ENCODE measurements around the gene FGFBP2. TPM values are rescaled to one million over a fixed set of nuclear protein-coding genes. Genes with fewer than 3 reads are reported as not detected.
A peak's percentile ranks its signal among the peaks of the same experiment; 100 is the strongest.

Gene FGFBP2
- total RNA-seq, 1 donor from 2014 or later, result not detected

DNA sequence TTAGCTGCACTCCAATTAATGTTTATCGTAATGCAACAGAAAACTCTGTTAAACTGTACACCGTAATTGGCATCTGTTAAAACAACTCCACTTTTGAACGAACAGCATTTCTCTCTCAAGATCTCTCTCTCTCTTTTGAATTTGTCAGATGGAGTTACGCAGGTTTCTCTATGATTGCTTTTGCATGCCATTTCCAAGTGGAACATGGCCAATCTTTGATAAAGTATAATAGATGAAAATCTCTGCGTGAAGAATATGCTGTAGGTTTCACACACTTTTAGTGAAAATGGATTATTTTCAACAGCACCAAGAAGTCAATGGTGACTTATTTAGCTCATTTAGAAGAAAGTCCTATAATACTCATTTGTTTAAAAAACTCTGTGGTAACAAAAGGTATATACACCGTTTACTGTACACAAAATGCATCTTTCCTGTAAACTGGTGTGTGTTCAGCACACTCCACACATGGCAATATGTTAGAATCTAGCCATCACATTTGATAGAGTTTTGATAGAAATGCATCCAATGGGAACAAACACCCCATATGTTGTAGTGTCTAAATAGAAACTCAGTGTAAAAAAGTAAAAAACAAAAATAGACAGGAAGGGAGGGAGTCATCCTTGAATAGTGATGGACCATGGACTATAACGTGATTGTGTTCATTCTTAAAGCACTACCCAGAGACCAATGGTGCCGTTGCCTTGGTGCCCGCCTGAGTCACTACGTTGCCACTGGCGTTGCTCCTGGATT lies 5.8 kb upstream of the FGFBP2 start:
- no peak for DNase-seq (ENCODE audit: low read depth)

GRCh38 chr4:15965325-15965724 lies 2.4 kb upstream of the FGFBP2 start:
- DNase-seq (ENCODE audit: low read depth), result no peak

DNA sequence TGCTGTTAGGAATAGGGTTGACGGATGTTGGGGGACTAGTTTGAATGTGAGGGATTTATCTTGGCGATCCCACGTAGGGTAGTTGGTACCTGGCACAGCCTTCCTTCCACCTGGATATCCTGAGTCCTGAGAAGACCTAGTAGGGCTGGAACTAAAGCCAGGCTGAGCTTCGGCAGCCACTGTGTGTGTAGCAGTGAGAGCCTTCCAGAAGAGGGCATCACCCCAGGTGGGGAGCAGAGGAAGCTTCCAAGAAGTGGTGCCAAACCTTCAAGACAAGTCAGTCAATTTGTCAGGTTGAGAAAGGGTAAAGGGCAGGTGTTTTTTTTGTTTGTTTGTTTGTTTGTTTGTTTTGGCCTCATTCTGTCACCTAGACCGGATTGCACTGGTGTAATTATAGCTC lies 1.2 kb upstream of the FGFBP2 start:
- no peak for DNase-seq (ENCODE audit: low read depth)

DNA sequence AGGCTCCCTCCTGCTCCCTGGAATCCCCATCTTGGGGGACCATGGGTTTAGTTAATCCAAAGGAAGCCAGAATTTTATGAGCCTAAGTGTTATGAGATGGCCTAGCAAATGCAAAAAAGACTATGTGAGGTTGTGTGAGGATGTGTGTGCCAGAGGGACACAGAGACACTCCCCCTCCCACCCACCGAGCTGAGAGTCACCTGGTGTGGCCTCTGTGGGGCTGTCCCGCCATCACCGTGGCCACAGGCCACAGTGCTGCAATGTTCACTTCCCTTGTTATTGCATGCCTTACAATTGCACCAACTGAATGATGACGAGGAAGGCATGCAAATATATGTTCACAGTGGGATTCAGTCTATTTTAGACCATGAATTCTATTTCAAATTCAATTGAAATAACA lies 601 bp upstream of the FGFBP2 start:
- DNase-seq (ENCODE audit: low read depth), result no peak

- DNase-seq (ENCODE audit: low read depth), result no peak
These were observed 1.0 kb downstream of the FGFBP2 start for GRCh38 chr4:15961781-15962510.

DNA sequence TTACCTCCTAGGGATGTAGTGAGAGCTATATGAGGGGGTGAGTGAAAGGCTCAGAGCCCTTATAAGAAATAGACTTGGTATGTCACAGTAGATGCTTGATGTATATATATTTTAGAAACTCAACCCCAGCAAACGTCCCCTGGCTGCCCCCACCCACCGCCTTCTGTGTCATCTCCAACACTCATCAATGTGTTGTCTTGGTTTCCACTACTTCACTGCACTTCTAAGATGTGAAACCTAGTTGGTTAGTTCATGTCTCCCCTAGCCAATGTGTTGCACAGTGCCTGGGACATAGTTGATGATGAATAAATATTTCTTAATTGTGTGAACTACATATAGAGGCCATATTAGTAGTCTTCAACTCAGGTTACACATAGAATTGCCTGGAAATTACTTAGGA lies 4.4 kb downstream of the FGFBP2 start:
- no peak for DNase-seq (ENCODE audit: low read depth)

- DNase-seq (ENCODE audit: low read depth), result peak; percentile 72
These were observed 6.7 kb downstream of the FGFBP2 start for GRCh38 chr4:15956179-15956850.

GRCh38 chr4:15955670-15956069 lies 7.3 kb downstream of the FGFBP2 start:
- DNase-seq (ENCODE audit: low read depth), result no peak

- peak; percentile 22 for DNase-seq (ENCODE audit: low read depth)
These were observed 9.3 kb downstream of the FGFBP2 start for GRCh38 chr4:15953625-15954024.

DNA sequence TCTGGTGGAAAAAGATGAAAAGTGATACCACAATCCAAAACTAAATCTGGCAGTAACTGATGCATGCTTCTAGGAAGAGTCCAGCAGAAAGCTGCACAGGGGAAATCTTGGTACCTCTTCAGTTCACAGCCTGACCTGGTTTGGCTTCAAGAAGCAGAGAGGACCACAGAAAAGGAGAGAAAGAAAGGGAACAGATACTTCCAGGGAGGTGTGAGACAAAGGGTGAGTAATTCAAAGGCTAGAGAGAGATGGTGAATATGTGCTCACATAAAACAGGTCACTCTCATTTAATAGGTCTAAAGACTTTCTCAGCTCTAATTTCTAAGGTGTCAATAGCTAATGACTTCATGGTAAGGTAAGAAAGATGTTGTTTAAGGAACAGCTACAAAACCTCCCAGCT lies 11.2 kb downstream of the FGFBP2 start:
- no peak for DNase-seq (ENCODE audit: low read depth)

GRCh38 chr4:15948826-15949225 lies 14.1 kb downstream of the FGFBP2 start:
- no peak for DNase-seq (ENCODE audit: low read depth)

- no peak for DNase-seq (ENCODE audit: low read depth)
These were observed 15.3 kb downstream of the FGFBP2 start for GRCh38 chr4:15947684-15948083.

DNA sequence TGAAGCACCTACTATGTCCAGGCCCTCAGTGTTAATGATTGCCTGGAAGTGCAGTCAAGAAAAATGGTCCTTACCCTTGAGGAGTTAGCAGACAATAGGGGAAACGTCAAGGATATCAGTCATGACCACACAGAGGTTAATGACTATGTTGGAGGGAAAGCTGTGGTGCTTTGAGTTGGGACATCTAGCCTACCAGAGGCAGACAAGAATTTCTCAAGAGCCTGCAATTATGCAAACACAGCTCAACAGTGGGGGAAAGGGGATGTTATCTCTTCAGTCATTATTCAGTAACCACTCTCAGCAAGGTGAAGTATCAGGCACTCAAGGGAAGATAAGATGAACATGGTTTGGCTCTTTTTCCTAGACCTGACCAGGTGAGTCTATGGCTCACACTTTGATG lies 17.5 kb downstream of the FGFBP2 start:
- peak; percentile 89 for DNase-seq (ENCODE audit: low read depth)

- DNase-seq (ENCODE audit: low read depth), result no peak
These were observed 18.1 kb downstream of the FGFBP2 start for GRCh38 chr4:15944895-15945294.

GRCh38 chr4:15942283-15942682 lies 20.7 kb downstream of the FGFBP2 start:
- no peak for DNase-seq (ENCODE audit: low read depth)

- DNase-seq (ENCODE audit: low read depth), result no peak
These were observed 24.3 kb downstream of the FGFBP2 start, which contains the start of gene FGFBP1 for GRCh38 chr4:15938640-15939039. TSS of gene FGFBP1 (minus strand) at chr4:15938740. CDS start at chr4:15936632, 2,108 bp downstream.

- peak; percentile 75 for DNase-seq (ENCODE audit: low read depth)
These were observed 24.8 kb downstream of the FGFBP2 start for GRCh38 chr4:15938182-15938581.

DNA sequence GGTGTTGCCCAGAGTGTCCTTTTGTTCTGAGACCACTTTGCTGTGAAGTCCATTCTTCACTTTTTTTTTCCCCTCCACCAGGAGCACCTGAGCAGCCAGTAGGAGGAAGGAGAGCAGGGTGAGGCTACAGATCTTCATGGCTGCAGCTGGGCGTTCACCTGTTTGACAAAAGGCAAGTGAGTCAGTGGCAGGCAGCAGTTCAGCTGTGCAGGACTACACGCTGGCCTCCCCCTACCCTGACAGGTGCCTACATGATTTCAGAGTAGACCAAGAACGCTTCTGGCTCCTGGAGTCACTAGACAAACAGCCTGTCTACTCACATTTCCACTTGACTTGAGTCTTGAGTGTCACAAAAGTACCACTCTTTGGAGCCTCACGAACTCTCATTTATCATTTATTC lies 26.5 kb downstream of the FGFBP2 start:
- DNase-seq (ENCODE audit: low read depth), result no peak

DNA sequence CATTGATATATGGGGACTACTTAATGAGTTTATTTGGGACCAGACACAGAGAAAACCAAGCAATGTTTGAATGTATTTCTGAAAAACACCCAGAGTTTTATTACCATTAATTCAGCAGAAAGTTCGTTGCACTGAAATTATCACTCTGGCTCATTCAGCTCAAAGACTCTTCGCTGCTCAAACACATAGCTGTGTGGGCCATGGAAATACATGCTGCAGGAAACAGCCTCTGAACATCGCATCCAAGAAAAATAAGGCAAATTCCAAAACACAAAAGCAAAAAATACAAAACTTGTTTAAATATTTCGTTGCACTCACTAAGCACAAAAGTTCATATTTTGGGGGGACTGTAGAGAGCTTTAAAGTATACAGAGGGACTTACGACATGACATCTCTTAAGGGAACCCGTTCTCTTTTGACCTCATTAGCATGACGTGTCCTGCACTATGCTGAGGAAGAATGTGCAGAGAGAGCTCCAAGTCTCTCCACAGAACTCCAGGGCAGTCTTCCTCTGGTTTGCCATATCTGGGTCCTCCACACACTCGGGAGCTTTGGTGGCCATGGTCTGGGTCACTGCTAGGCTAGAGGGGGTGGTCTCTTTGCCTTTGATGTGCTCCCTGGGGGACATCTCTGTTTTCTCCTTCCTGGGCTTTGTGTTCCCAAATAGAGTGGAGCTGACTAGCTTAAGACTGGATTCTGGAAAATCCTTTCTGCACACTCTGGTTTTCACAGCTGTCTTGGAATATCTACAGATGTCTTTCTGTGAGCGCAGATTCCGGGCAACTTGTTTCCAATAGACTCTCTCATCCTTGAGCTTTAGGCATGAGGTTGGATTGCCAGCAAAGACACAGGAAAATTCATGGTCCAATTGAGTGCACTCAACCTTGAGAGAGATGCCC lies 27.2 kb downstream of the FGFBP2 start:
- DNase-seq (ENCODE audit: low read depth), result no peak

GRCh38 chr4:15934259-15934658 lies 28.7 kb downstream of the FGFBP2 start:
- DNase-seq (ENCODE audit: low read depth), result no peak

- no peak for DNase-seq (ENCODE audit: low read depth)
These were observed 31.3 kb downstream of the FGFBP2 start for GRCh38 chr4:15931451-15932210.

Measured in renal cortical epithelial cell (primary cell).